A549 treated with Mapracorat at 1 μM for 4 hours (cell line): ENCODE results near the gene CIROP. TPM values are rescaled to one million over a fixed set of nuclear protein-coding genes. Genes with fewer than 3 reads are reported as not detected.

Source experiments
- total RNA-seq: library from RNA; stranded (reverse); fragments of 200-300 nt; extraction: Qiagen RNA extraction; gene quantifications from 5 replicates; pipeline ENCODE4 v1.2.3, GENCODE V29; 2022

Gene CIROP, protein sequence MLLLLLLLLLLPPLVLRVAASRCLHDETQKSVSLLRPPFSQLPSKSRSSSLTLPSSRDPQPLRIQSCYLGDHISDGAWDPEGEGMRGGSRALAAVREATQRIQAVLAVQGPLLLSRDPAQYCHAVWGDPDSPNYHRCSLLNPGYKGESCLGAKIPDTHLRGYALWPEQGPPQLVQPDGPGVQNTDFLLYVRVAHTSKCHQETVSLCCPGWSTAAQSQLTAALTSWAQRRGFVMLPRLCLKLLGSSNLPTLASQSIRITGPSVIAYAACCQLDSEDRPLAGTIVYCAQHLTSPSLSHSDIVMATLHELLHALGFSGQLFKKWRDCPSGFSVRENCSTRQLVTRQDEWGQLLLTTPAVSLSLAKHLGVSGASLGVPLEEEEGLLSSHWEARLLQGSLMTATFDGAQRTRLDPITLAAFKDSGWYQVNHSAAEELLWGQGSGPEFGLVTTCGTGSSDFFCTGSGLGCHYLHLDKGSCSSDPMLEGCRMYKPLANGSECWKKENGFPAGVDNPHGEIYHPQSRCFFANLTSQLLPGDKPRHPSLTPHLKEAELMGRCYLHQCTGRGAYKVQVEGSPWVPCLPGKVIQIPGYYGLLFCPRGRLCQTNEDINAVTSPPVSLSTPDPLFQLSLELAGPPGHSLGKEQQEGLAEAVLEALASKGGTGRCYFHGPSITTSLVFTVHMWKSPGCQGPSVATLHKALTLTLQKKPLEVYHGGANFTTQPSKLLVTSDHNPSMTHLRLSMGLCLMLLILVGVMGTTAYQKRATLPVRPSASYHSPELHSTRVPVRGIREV
- not detected in 5 replicates for total RNA-seq

DNA sequence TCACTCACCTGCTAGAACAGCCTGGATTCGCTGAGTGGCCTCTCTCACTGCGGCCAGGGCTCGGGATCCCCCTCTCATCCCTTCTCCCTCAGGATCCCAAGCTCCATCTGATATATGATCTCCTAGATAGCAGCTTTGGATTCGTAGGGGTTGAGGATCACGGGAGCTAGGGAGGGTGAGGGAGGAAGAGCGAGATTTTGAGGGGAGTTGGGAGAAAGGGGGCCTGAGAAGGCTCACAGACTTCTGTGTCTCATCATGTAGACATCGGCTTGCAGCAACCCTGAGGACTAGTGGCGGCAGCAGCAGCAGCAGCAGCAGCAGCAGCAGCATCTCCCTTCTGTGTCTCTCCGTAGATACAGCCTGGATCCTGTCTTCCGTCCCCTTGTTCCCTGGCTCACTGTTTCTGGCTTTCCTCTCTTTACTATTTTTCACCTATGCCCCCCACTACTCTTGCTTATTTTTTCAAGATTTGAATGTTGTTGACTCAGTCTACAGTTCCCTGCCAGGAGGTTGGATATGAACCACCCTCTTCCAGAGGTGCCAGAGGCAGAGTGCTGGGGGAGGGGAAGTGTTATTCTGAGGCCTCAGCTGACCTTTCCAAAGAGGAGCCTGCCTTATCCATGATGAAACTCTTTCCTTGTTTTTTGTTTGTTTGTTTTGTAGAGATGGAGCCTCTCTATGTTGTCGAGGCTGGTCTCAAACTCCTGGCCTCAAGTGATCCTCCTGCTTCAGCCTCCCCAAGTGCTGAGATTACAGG, at the start of gene CIROP:
TSS of gene CIROP (minus strand) at position 399 of the 757 bp plus-strand sequence. CDS start at position 330, 69 bp downstream.

DNA sequence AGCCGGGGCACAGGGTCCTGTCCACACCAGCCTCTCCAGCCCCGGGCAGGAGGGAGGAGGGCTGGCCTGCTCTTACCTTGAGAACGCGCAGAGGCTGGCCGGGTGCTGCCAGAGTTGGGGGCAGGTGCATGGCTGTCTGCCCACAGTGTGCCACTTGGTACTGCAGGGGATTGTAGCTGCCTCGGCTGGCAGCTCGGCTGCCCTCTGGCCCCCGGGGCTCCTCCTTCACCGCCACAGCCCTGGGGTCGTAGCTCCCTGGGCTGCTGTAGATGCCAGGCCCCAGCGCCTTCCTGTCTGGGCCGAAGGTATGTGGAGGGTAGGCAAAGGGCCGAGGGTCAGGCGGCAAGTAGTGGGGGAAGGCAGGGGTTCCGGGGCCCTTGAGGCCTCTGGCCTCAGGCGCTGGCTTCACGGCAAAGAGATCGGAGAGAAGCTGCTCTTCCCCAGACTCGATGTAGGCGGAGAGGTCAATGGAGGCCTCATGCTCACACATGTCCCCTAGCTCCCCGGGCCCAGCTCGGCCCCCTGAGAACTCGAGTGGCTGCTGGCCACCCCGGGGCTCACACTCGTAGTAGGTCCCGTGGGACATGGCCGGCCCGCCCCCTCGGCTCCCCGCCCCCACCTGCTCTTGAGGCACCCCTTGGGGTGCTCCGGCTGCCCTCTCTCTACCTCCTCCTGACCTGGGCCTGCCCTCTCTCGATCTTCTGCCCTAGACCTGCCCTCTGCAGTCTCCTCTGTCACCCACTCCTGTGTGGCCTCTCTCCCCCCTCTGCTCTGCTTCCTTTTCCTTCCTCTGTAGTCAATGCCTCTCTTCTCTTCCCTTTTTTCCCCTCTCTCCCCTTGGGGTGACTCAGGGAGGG, 13.9 kb upstream of the CIROP start, which contains the start of gene CEBPE:
TSS of gene CEBPE (minus strand) at position 750 of the 857 bp plus-strand sequence. CDS start at position 586, 164 bp downstream.

DNA sequence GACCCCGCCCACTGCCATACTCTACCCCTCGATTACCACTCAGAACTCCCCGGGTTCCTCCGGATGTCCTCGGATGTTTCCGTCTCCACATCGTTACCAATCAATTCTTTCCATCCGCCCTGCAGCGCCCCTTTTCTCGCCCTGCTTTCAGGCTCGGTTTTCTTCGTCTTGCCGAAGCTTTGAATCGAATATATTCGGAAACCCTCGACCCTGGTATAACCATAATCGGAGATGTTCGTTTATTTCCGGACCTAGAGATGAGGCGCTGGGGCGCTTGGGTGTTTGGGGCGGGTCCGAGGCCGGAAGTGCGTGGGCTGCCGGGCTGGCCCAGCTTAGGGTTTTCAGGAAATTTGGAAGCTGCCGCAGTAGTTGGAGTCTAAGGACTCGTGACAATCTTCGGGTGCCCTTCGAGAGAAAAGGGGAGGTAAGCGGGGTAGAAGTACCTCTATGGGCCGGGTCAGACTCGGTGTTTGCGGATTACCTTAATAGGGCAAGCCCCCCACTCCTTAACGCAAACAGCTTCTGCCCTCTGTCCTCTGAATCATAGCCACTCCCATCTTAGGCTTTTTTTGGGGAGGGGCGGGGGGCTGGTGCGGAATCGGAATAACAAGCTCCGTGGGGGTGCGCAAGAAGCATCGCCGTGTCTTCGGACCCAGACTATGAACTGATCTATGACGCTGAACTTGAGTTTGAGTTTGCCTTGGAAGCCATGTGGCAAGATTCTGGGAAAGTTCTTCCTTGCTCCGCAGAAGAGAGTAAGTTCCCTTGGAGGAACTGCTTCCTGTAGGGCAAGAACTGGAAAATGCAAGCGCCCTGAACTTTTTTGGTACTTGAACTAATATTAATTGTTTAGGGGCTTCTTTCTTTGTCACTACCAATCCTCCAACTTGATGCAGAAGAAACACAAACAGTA, 9.3 kb downstream of the CIROP start, which contains the start of gene C14orf119:
TSS of gene C14orf119 (plus strand) at position 310 of the 913 bp plus-strand sequence. CDS start 2,154 bp downstream, outside the sequence.

DNA sequence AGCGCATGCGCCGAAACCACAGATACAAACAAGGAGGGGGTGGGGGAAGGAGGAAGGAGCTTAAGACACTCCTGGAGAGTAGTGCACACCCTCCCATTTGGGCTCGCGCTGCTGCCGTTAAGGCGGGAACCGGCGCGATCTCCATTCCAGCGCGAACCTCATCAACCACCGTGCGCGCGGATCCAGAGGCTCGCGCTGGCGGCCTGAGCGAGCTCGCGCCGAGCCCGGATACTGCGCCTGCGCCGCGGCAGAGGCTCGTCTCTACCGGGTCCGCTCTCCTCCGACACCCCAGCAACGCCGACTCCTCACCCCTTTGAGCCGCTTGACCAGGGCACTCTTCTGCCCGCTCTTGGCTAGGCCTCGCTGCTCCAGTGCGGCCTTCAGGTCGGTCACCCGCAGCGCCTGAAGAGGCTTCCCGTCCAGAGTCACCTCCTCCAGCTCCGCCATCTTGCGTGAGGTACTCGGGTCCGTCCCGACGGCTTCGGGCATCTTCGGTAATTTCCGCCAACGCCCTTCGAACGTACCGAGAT, 10.1 kb downstream of the CIROP start, which contains the start of gene ACIN1:
TSS of gene ACIN1 (minus strand) at position 471 of the 530 bp plus-strand sequence. CDS start at position 447, 24 bp downstream.

DNA sequence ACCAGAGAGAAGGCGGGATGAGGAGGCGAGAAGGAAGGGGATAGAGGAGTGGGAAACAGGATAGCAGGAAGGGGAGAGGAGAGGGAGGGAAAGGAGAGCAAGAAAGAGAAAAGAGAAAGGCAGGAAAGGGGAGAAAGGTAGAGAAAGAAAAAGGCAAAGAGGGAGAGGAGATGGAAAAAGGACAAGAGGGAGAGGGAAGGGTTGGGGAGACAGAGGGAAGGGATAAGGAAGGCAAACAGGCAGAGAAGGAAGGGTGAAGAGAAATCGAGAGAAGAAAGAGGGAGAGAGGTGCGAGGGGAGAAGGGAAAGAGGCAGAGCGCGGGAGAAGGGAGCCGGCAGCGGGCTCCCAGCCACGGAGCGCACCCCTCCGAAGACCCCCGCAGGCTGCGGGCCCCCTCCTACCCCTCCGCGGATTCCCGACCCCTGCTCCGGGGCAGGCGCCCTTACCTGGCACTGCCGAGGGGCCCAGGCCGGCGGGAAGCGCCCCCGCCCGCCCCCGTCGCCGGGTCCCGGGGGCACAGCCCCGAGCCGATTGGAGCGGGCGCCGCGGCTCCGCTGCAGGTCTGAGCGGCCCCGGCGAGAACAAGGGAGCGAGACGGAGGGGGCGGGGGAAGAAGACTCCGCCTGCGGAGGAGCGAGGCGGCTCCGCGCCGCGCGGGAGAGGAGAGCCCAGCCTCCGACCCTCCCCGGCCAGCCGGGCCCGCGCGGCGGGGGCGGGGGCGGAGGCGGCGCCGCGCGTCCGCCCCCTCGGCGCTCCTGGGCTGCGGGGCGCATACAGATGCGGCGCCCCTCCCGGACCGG, 47.6 kb downstream of the CIROP start, which contains the start of gene CDH24:
TSS of gene CDH24 (minus strand) at position 565 of the 801 bp plus-strand sequence. CDS start 1,787 bp downstream, outside the sequence.

Other genes with a start within 250 kb of the CIROP start
- 60.9 to 82.6 TPM (median 74.7 TPM) in 5 replicates for gene LRP10, start 233.2 kb downstream of the CIROP start, total RNA-seq
- 0.35 to 0.52 TPM (median 0.45 TPM) in 5 replicates for gene REM2, start 221.8 kb downstream of the CIROP start, total RNA-seq
- gene RBM23, start 185.8 kb downstream of the CIROP start, total RNA-seq, result 57.8 to 62.3 TPM (median 60.4 TPM) in 5 replicates
- gene PRMT5, start 175.6 kb downstream of the CIROP start, total RNA-seq, result 90.0 to 119 TPM (median 102 TPM) in 5 replicates
- gene HAUS4, start 147.9 kb downstream of the CIROP start, total RNA-seq, result 34.9 to 40.9 TPM (median 38.2 TPM) in 5 replicates
- 31.8 to 41.3 TPM (median 36.1 TPM) in 5 replicates for gene AJUBA, start 122.4 kb downstream of the CIROP start, total RNA-seq
- 2.4 to 3.4 TPM (median 3.1 TPM) in 5 replicates for gene C14orf93, start 94.8 kb downstream of the CIROP start, total RNA-seq
- 300 to 334 TPM (median 316 TPM) in 5 replicates for gene PSMB5, start 70.1 kb downstream of the CIROP start, total RNA-seq
- not detected in 5 replicates for gene PSMB11, start 62.8 kb downstream of the CIROP start, total RNA-seq
- 2.8 to 5.2 TPM (median 4.7 TPM) in 5 replicates for gene CDH24, start 47.5 kb downstream of the CIROP start, total RNA-seq
- 89.4 to 101 TPM (median 95.3 TPM) in 5 replicates for gene ACIN1, start 9.9 kb downstream of the CIROP start, total RNA-seq
- 85.6 to 107 TPM (median 97.5 TPM) in 5 replicates for gene C14orf119, start 9.5 kb downstream of the CIROP start, total RNA-seq
- not detected in 5 replicates for gene CEBPE, start 14.3 kb upstream of the CIROP start, total RNA-seq
- 1.5 to 2.2 TPM (median 1.7 TPM) in 5 replicates for gene SLC7A8, start 78.7 kb upstream of the CIROP start, total RNA-seq
- gene RNF212B, start 132.9 kb upstream of the CIROP start, total RNA-seq, result not detected in 5 replicates
- gene HOMEZ, start 181.1 kb upstream of the CIROP start, total RNA-seq, result 6.6 to 10.9 TPM (median 7.9 TPM) in 5 replicates
- 2.8 to 4.6 TPM (median 4.0 TPM) in 5 replicates for gene PPP1R3E, start 197.9 kb upstream of the CIROP start, total RNA-seq
- gene BCL2L2, start 201.8 kb upstream of the CIROP start, total RNA-seq, result 15.9 to 20.7 TPM (median 19.0 TPM) in 5 replicates
- gene PABPN1, start 216.5 kb upstream of the CIROP start, total RNA-seq, result 142 to 156 TPM (median 145 TPM) in 5 replicates
- 5.5 to 9.4 TPM (median 6.6 TPM) in 5 replicates for gene SLC22A17, start 247.9 kb upstream of the CIROP start, total RNA-seq